Heart right ventricle (tissue), 16 donors: ENCODE results near the gene RPL28. TPM values are rescaled to one million over a fixed set of nuclear protein-coding genes. Genes with fewer than 3 reads are reported as not detected.
A peak's percentile ranks its signal among the peaks of the same experiment; 100 is the strongest.
"Not testable (repeated sequence)": the region's sequence is repeated elsewhere in the genome, so short reads cannot be mapped to it uniquely, and the experiment has no call there.

Source experiments
- ATAC-seq, 8 donors: fragments of 200-7000 bp; cut with Tn5 transposase; one replicate each; pipeline ENCODE4 v1.9.1; 2020; ENCODE audit warnings: mild to moderate bottlenecking in 8 of 8, moderate library complexity in 8 of 8, moderate number of reproducible peaks in 1 of 8
- DNase-seq, 2 donors: peaks; one replicate each; pipeline ENCODE4 v3.0.0-alpha.2; 2020
- H3K27ac ChIP-seq, 10 donors: fragments of 200-600 bp; sonication (generic) in 2 of 10; one replicate each; pipeline versions ENCODE4 v1.5.0 to v1.8.0; 2020 to 2022; ENCODE audit warnings: mild to moderate bottlenecking in 3 of 10
- H3K27me3 ChIP-seq, 7 donors: fragments of 200-600 bp; one replicate each; pipeline ENCODE4 v1.8.0; 2021 to 2022; ENCODE audit warnings: mild to moderate bottlenecking in 2 of 7
- H3K36me3 ChIP-seq, 9 donors: fragments of 200-600 bp; sonication (generic) in 1 of 9; one replicate each; pipeline versions ENCODE4 v1.5.0 to v1.8.0; 2020 to 2022; ENCODE audit warnings: mild to moderate bottlenecking in 2 of 9
- H3K4me1 ChIP-seq, 9 donors: fragments of 200-600 bp; sonication (generic) in 1 of 9; one replicate each; pipeline versions ENCODE4 v1.5.0 to v1.8.0; 2020 to 2022; ENCODE audit warnings: mild to moderate bottlenecking in 4 of 9
- H3K4me3 ChIP-seq, 10 donors: fragments of 200-600 bp; sonication (generic) in 2 of 10; one replicate each; pipeline versions ENCODE4 v1.5.0 to v1.8.0; 2020 to 2022; ENCODE audit warnings: mild to moderate bottlenecking in 7 of 10, moderate library complexity in 2 of 10
- H3K9me3 ChIP-seq, 11 donors: fragments of 200-600 bp in 10 of 11; sonication (generic) in 2 of 11; one replicate each; pipeline versions ENCODE4 v1.5.0 to v1.8.0; 2013 to 2022; ENCODE audit warnings: mild to moderate bottlenecking in 2 of 11, control low read depth in 1 of 11, moderate library complexity in 1 of 11
- CTCF ChIP-seq, 9 donors: fragments of 200-600 bp; sonication (generic) in 2 of 9; IDR thresholded peaks; one replicate each; pipeline versions ENCODE4 v1.5.0 to v1.8.0; 2021 to 2022; ENCODE audit warnings: antibody characterized with exemption in 9 of 9, mild to moderate bottlenecking in 5 of 9, moderate library complexity in 1 of 9
- WGBS, 2 donors: extraction: QIAGEN DNeasy Blood & Tissue Kit; methylation state at CpG; one replicate each; pipeline ENCODE4 v1.1.7; 2013; ENCODE audit warnings: inconsistent platforms in 1 of 2; 5-methylcytosine and 5-hydroxymethylcytosine counted together
- intact Hi-C, 10 donors: fragments of 100-400 bp; cut with DNase I; formaldehyde crosslinking; loops; one replicate each; pipeline versions ENCODE4 v1.11.1 to v1.14.2; 2022
- polyA plus RNA-seq, 2 donors: library from polyadenylated mRNA; stranded (reverse); fragments of 200-250 nt; gene quantifications; one replicate each; pipeline ENCODE4 v1.2.3, GENCODE V29; 2013
- total RNA-seq, 10 donors: library from RNA; stranded (reverse); fragmentation: NEBNext Ultra II Directional in 3 of 10; extraction: Animal tissue kit (Norgen Biotek cat#: 25700) in 3 of 10; gene quantifications; one replicate each; pipeline versions ENCODE4 v1.2.1 to v1.2.4, GENCODE V29; 2021 to 2023
- donor health status: Arrhythmogenic right ventricular cardiomyopathy.
- donor health status: ischemic (EF 13 %, LVEDD 7.1; RV severe dilation, severe dysfunction).
- donor health status: healthy with polysubstance abuse.
- donor health status: DM: no; HTN: yes; CAD: no.
- donor health status: DM: no; HTN: no; CAD: no.
- donor health status: ischemic (EF 25% LVEDD 6.9; RV normal size, moderate dysfunction).
- donor health status: ischemic (EF 25% LVEDD 5.7; RV mildly dilated, moderate dysfunction).
- donor health status: healthy.
- donor health status: DM: yes; HTN: yes; CAD: no.
- donor health status: Ischemic cardiomyopathy.
- donor health status: ischemic (EF 35%, LVEDD 5.7; RV mildly dilated, moderate dysfunction).
- donor health status: nonischemic (EF 11% LVEDD 7.7; RV severe dilation, severe dysfunction).
- donor health status: DM: yes; HTN: yes; CAD: no.
- donor health status: PGD.
- donor health status: ischemic (EF 29% LVEDD 5.4; RV normal size, mild dysfunction).
- donor health status: nonischemic (EF 23%, LVEDD 6.1; RV moderate dilation, normal function).

The RPL28 gene
- total and polyA plus RNA-seq, 12 donors, result 473 to 1,617 (median 593) TPM

- no peak for DNase-seq
- Histone ChIP-seq H3K36me3 (peaks cover 0 to 47% (median 27%) of the 10 kb centered on the region in 9 donors), H3K27me3 (no peaks in the 10 kb centered on the region), H3K27ac (no peak overlapping the region), H3K4me3 (no peak overlapping the region), H3K9me3 (no peaks in the 10 kb centered on the region), H3K4me1 (peaks cover 5 to 24% (median 10%) of the 10 kb centered on the region in 9 donors)
- intact Hi-C loops, result no loop called here
- TF ChIP-seq CTCF (IDR thresholded peaks at IDR 0.05), result no peak
- ATAC-seq, result no peak
- 73 to 74% methylated on average over 18 of the region's 18 CpGs for WGBS, 2 donors
These were observed 7.4 kb downstream of the RPL28 start for GRCh38 chr19:55392820-55393761.

GRCh38 chr19:55398200-55398925 is 12.6 kb downstream of the RPL28 start:
- ATAC-seq (no peak), DNase-seq (no peak)
- Histone ChIP-seq H3K4me3 (peak overlapping the region in 1 of 10 donors; percentile 0), H3K36me3 (peaks cover 0 to 40% (median 11%) of the 10 kb centered on the region in 9 donors), H3K9me3 (no peaks in the 10 kb centered on the region), H3K27me3 (no peaks in the 10 kb centered on the region), H3K27ac (peak overlapping the region in 1 of 10 donors; percentile 21), H3K4me1 (peaks cover 0 to 4% (median 0%) of the 10 kb centered on the region in 9 donors)
- intact Hi-C loops, result no loop called here
- TF ChIP-seq CTCF (IDR thresholded peaks at IDR 0.05), result no peak
- 87 to 90% methylated on average over 12 of the region's 12 CpGs for WGBS, 2 donors

GRCh38 chr19:55400281-55401087 is 14.8 kb downstream of the RPL28 start:
- Histone ChIP-seq H3K27me3 (no peaks in the 10 kb centered on the region), H3K4me3 (no peak overlapping the region), H3K9me3 (no peaks in the 10 kb centered on the region), H3K4me1 (peaks cover 0 to 7% (median 0%) of the 10 kb centered on the region in 9 donors), H3K36me3 (peaks cover 0 to 59% (median 21%) of the 10 kb centered on the region in 9 donors), H3K27ac (no peak overlapping the region)
- intact Hi-C loops, result no loop called here
- no peak for DNase-seq
- ATAC-seq, result no peak
- WGBS, 2 donors, result 90% methylated on average over 14 of the region's 14 CpGs
- TF ChIP-seq CTCF (IDR thresholded peaks at IDR 0.05), result no peak

- H3K4me3 ChIP-seq, DNase-seq, H3K9me3 ChIP-seq, intact Hi-C loops, ATAC-seq, H3K27ac ChIP-seq, H3K27me3 ChIP-seq: not testable (repeated sequence)
- Histone ChIP-seq H3K4me1 (peaks cover 0 to 16% (median 8%) of the 10 kb centered on the region in 9 donors), H3K36me3 (peaks cover 0 to 68% (median 21%) of the 10 kb centered on the region in 9 donors)
- 85 to 92% methylated on average over 20 to 21 of the region's 28 CpGs for WGBS, 2 donors
These were observed 15.7 kb downstream of the RPL28 start for GRCh38 chr19:55401390-55401789.
